ENCODE data around the gene RHOBTB3.

RHOBTB3 gene

DNA sequence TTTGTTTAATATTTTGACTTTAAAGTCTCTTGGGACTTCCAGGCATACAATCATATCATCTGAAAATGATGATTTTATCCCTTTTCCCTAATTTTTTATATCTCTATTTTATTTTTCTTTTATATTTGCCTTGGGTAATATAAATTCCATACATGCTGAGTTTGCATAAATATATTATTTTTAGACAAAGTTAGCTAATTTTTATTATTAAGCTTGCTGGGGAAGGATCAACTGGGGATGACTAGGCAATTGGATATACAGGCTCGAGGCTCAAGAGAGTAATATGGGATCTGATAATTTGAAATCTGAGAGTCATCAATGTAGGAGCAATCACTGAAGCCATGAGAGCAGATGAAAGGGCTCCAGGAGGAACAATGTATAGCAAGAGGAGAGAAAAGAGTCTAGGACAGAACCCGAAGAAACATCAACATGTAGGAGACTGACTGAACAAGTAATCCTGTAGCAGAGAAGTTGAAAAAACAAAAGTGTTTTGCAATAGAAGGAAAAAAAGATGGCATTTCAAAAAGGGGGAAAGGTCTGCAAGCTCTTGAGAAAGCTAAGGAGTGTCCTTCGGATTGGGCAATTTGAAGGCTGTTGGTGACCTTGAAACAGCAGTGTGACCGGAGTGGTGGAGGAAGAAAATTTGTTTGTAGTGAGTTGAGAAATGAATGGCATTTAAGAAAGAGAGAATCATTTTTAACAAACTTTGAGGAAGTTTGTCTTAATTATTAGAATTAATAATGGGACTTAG, 17.0 kb upstream of the RHOBTB3 start:
- H3K4me1 ChIP-seq (ENCODE audit: control extremely low read depth in 1 of 4, control insufficient read depth in 4 of 4, insufficient read depth in 4 of 4, low read length in 3 of 4) = peaks cover 7 to 20% (median 13%) of the 10 kb centered on the region in 4 experiments
- no peak overlapping the region for H3K4me3 ChIP-seq (ENCODE audit: control insufficient read depth in 1 of 7, extremely low read depth in 1 of 7, insufficient read depth in 4 of 7, low read depth in 2 of 7, low read length in 6 of 7)
- 100% methylated on average over 4 of the region's 4 CpGs for WGBS (ENCODE audit: insufficient coverage)
- no peaks in the 10 kb centered on the region for H3K36me3 ChIP-seq (ENCODE audit: control insufficient read depth in 4 of 4, insufficient read depth in 4 of 4, low read length in 3 of 4)
- no peak overlapping the region for H3K27ac ChIP-seq (ENCODE audit: insufficient read depth in 1 of 2, low read depth in 1 of 2, low read length in 2 of 2, poor library complexity in 1 of 2, severe bottlenecking in 2 of 2)
- no peak for DNase-seq
- POLR2A ChIA-PET = no interaction called here
- CTCF ChIA-PET = interaction anchor here (1.6 kb wide), 1 partner anchor 12 kb away, joined by 4 read pairs; no protein-coding TSS in a partner anchor
- no peaks in the 10 kb centered on the region for H3K9me3 ChIP-seq (ENCODE audit: control extremely low read depth in 1 of 5, control insufficient read depth in 4 of 5, insufficient read depth in 2 of 5, low read depth in 1 of 5, low read length in 4 of 5)
- no peaks in the 10 kb centered on the region for H3K27me3 ChIP-seq (replicated peaks in 2 of 5; ENCODE audit: control insufficient read depth in 4 of 5, insufficient read depth in 5 of 5, low read length in 4 of 5)

DNA sequence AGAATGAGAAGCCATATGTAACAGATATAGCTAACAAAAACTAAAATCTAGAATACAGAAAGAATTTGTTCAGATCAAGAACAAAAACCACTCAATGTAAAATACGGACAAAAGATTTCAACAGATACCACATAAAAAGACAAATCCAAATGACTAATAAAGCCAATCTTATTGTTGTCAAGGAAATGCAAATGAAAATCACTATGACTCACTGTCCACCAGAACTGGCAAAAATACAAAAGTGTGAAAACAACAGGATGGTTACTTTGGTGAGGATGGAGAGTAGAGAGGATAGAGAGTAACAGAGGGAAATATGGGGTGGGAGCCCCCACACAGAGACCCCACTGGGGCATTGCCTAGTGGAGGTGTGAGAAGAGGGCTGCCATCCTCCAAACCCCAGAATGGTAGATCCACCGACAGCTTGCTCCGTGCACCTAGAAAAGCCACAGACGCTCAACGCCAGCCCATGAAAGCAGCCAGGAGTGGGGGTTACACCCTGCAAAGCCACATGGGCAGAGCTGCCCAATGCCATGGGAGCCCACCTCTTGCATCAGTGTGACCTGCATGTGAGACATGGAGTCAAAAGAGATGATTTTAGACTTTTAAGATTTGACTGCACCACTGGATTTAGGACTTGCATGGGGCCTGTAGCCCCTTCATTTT, 15.2 kb upstream of the RHOBTB3 start:
- H3K27ac ChIP-seq (ENCODE audit: insufficient read depth in 1 of 2, low read depth in 1 of 2, low read length in 2 of 2, poor library complexity in 1 of 2, severe bottlenecking in 2 of 2) = no peak overlapping the region
- no peak overlapping the region for H3K4me3 ChIP-seq (ENCODE audit: control insufficient read depth in 1 of 7, extremely low read depth in 1 of 7, insufficient read depth in 4 of 7, low read depth in 2 of 7, low read length in 6 of 7)
- no peak for DNase-seq
- POLR2A ChIA-PET = no interaction called here
- 98% methylated on average over 4 of the region's 5 CpGs for WGBS (ENCODE audit: insufficient coverage)
- H3K27me3 ChIP-seq (replicated peaks in 2 of 5; ENCODE audit: control insufficient read depth in 4 of 5, insufficient read depth in 5 of 5, low read length in 4 of 5) = no peaks in the 10 kb centered on the region
- H3K36me3 ChIP-seq (ENCODE audit: control insufficient read depth in 4 of 4, insufficient read depth in 4 of 4, low read length in 3 of 4) = no peaks in the 10 kb centered on the region
- peaks cover 7 to 21% (median 13%) of the 10 kb centered on the region in 4 experiments for H3K4me1 ChIP-seq (ENCODE audit: control extremely low read depth in 1 of 4, control insufficient read depth in 4 of 4, insufficient read depth in 4 of 4, low read length in 3 of 4)
- no peaks in the 10 kb centered on the region for H3K9me3 ChIP-seq (ENCODE audit: control extremely low read depth in 1 of 5, control insufficient read depth in 4 of 5, insufficient read depth in 2 of 5, low read depth in 1 of 5, low read length in 4 of 5)
- CTCF ChIA-PET = no interaction called here

DNA sequence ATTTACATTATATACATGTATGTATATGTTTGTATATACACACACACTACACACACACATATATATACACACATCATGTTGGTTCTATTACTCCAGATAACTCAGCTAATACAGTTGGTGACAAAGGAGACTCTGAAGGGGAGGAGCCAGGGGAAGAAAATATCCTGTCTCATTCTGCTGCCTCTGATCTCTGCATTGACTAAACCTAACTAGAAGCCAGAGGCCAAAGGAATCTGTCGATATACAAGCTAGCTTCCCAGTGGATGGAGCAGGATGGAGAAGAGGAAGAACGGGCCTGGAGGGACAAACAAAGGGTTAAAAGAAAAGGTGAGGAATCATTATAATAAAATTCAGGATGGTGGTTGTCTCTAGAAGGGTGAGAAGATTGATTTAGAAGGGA, 13.7 kb upstream of the RHOBTB3 start:
- CTCF ChIA-PET = interaction anchor here (0.7 to 2.1 kb wide), 3 partner anchors 14 to 119 kb away, joined by 3 to 5 read pairs (median 4); no protein-coding TSS in a partner anchor
- H3K27ac ChIP-seq (ENCODE audit: insufficient read depth in 1 of 2, low read depth in 1 of 2, low read length in 2 of 2, poor library complexity in 1 of 2, severe bottlenecking in 2 of 2) = peak overlapping the region in 1 of 2 experiments; percentile 45
- no peaks in the 10 kb centered on the region for H3K36me3 ChIP-seq (ENCODE audit: control insufficient read depth in 4 of 4, insufficient read depth in 4 of 4, low read length in 3 of 4)
- 89% methylated on average over 2 of the region's 2 CpGs for WGBS (ENCODE audit: insufficient coverage)
- H3K4me3 ChIP-seq (ENCODE audit: control insufficient read depth in 1 of 7, extremely low read depth in 1 of 7, insufficient read depth in 4 of 7, low read depth in 2 of 7, low read length in 6 of 7) = no peak overlapping the region
- no peaks in the 10 kb centered on the region for H3K27me3 ChIP-seq (replicated peaks in 2 of 5; ENCODE audit: control insufficient read depth in 4 of 5, insufficient read depth in 5 of 5, low read length in 4 of 5)
- no peaks in the 10 kb centered on the region for H3K9me3 ChIP-seq (ENCODE audit: control extremely low read depth in 1 of 5, control insufficient read depth in 4 of 5, insufficient read depth in 2 of 5, low read depth in 1 of 5, low read length in 4 of 5)
- POLR2A ChIA-PET = no interaction called here
- H3K4me1 ChIP-seq (ENCODE audit: control extremely low read depth in 1 of 4, control insufficient read depth in 4 of 4, insufficient read depth in 4 of 4, low read length in 3 of 4) = peaks cover 7 to 25% (median 17%) of the 10 kb centered on the region in 4 experiments
- no peak for DNase-seq

DNA sequence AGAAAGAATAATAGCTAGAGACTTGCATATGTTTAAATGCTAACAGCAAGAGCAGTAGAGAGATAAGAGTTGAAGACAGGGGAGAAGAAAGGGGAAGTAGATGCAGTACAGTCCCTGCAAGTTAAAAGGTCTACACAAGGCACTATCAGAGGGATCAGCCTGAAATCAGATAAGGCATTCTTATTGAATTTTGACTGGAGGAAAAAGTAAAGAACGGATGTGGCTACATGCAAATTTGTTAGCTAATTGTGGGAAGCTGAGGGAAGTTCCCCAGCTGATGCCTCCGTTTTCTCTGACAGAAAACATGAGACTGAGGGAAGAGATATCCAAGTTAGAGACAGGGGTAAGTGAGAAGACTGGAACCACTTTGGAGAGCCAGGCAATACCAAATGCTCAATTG, 12.9 kb upstream of the RHOBTB3 start:
- DNase-seq = peak; percentile 78 to 90 (median 82)
- POLR2A ChIA-PET = no interaction called here
- CTCF ChIA-PET = interaction anchor here (0.7 to 2.1 kb wide), 3 partner anchors 14 to 118 kb away, joined by 3 to 5 read pairs (median 4); no protein-coding TSS in a partner anchor

DNA sequence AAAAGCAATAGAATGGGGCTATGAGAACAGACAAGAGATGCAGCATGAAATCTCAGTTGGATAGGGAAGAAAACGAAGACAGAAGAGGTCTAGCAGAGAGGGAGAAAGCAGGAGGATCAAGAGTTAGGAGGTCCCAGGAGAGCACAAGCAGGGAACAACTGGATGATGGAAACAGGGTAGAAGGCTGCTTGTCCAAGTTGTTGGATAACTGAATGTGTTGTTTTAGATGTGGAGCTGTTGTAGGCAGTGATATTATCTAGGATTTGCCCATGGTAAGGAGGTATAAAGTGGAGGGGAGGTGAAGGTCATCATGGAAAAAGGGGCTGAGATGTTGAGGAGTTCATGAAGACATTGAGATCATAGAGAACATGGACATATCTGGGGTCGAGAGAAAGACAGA, 12.4 kb upstream of the RHOBTB3 start:
- Histone ChIP-seq H3K4me3 (ENCODE audit: control insufficient read depth in 1 of 7, extremely low read depth in 1 of 7, insufficient read depth in 4 of 7, low read depth in 2 of 7, low read length in 6 of 7) (peak overlapping the region in 3 of 7 experiments; percentile 26 to 51 (median 47)), H3K9me3 (ENCODE audit: control extremely low read depth in 1 of 5, control insufficient read depth in 4 of 5, insufficient read depth in 2 of 5, low read depth in 1 of 5, low read length in 4 of 5) (no peaks in the 10 kb centered on the region), H3K27ac (ENCODE audit: insufficient read depth in 1 of 2, low read depth in 1 of 2, low read length in 2 of 2, poor library complexity in 1 of 2, severe bottlenecking in 2 of 2) (peak overlapping the region; percentile 9 to 21), H3K4me1 (ENCODE audit: control extremely low read depth in 1 of 4, control insufficient read depth in 4 of 4, insufficient read depth in 4 of 4, low read length in 3 of 4) (peaks cover 7 to 33% (median 24%) of the 10 kb centered on the region in 4 experiments), H3K36me3 (ENCODE audit: control insufficient read depth in 4 of 4, insufficient read depth in 4 of 4, low read length in 3 of 4) (no peaks in the 10 kb centered on the region), H3K27me3 (replicated peaks in 2 of 5; ENCODE audit: control insufficient read depth in 4 of 5, insufficient read depth in 5 of 5, low read length in 4 of 5) (no peaks in the 10 kb centered on the region)
- 85% methylated on average over 2 of the region's 2 CpGs for WGBS (ENCODE audit: insufficient coverage)
- no peak for DNase-seq
- CTCF ChIA-PET = interaction anchor here (1.2 to 2.1 kb wide), 2 partner anchors 48 to 118 kb away, joined by 3 to 5 read pairs; no protein-coding TSS in a partner anchor
- POLR2A ChIA-PET = no interaction called here

More for the DNA sequence above, 12.9 kb upstream of the RHOBTB3 start:
- 0% methylated on average over 2 of the region's 2 CpGs for WGBS (ENCODE audit: insufficient coverage)
- Histone ChIP-seq H3K27me3 (replicated peaks in 2 of 5; ENCODE audit: control insufficient read depth in 4 of 5, insufficient read depth in 5 of 5, low read length in 4 of 5) (no peaks in the 10 kb centered on the region), H3K4me1 (ENCODE audit: control extremely low read depth in 1 of 4, control insufficient read depth in 4 of 4, insufficient read depth in 4 of 4, low read length in 3 of 4) (peaks cover 7 to 27% (median 19%) of the 10 kb centered on the region in 4 experiments), H3K27ac (ENCODE audit: insufficient read depth in 1 of 2, low read depth in 1 of 2, low read length in 2 of 2, poor library complexity in 1 of 2, severe bottlenecking in 2 of 2) (peak overlapping the region; percentile 9 to 45), H3K4me3 (ENCODE audit: control insufficient read depth in 1 of 7, extremely low read depth in 1 of 7, insufficient read depth in 4 of 7, low read depth in 2 of 7, low read length in 6 of 7) (peak overlapping the region in 3 of 7 experiments; percentile 26 to 51 (median 47)), H3K9me3 (ENCODE audit: control extremely low read depth in 1 of 5, control insufficient read depth in 4 of 5, insufficient read depth in 2 of 5, low read depth in 1 of 5, low read length in 4 of 5) (no peaks in the 10 kb centered on the region), H3K36me3 (ENCODE audit: control insufficient read depth in 4 of 4, insufficient read depth in 4 of 4, low read length in 3 of 4) (no peaks in the 10 kb centered on the region)

DNA sequence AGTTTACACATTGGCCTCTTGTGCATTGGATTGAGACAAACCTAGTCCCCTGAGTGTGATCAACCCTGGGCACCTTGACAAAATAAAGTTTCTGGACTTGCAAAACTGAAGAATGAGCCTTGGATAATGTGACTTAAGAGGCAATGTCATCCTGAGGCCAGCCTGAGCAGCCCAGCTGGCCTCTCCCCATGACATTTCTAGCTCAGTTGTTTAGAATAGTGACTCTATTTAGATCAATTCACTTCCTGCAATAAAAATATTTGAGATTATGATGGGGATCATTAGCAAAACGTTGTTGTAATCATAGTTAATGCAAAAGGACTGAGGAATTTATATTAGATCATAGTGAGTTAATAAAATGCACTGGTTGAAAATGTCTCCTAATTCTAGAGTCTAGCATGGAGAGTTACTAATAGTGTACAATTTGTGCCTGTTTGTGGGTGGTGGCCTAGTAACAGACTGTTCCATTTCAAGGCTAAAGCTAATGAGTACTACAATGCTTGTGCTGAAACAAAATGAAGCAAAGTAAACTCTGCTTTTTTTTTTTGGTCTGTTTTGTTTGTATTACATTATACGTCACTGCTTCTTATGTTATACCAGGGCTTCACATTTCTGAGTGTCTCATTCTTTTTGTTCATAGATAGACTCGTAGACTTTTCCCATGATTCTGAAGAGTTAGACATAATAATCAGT, 10.9 kb upstream of the RHOBTB3 start:
- 90% methylated on average over 3 of the region's 3 CpGs for WGBS (ENCODE audit: insufficient coverage)
- no peak for DNase-seq
- Histone ChIP-seq H3K27ac (ENCODE audit: insufficient read depth in 1 of 2, low read depth in 1 of 2, low read length in 2 of 2, poor library complexity in 1 of 2, severe bottlenecking in 2 of 2) (no peak overlapping the region), H3K4me3 (ENCODE audit: control insufficient read depth in 1 of 7, extremely low read depth in 1 of 7, insufficient read depth in 4 of 7, low read depth in 2 of 7, low read length in 6 of 7) (no peak overlapping the region), H3K27me3 (replicated peaks in 2 of 5; ENCODE audit: control insufficient read depth in 4 of 5, insufficient read depth in 5 of 5, low read length in 4 of 5) (no peaks in the 10 kb centered on the region), H3K9me3 (ENCODE audit: control extremely low read depth in 1 of 5, control insufficient read depth in 4 of 5, insufficient read depth in 2 of 5, low read depth in 1 of 5, low read length in 4 of 5) (no peaks in the 10 kb centered on the region), H3K36me3 (ENCODE audit: control insufficient read depth in 4 of 4, insufficient read depth in 4 of 4, low read length in 3 of 4) (no peaks in the 10 kb centered on the region), H3K4me1 (ENCODE audit: control extremely low read depth in 1 of 4, control insufficient read depth in 4 of 4, insufficient read depth in 4 of 4, low read length in 3 of 4) (peaks cover 11 to 41% (median 28%) of the 10 kb centered on the region in 4 experiments)
- CTCF ChIA-PET = interaction anchor here (0.6 kb wide), 1 partner anchor 1443 kb away, joined by 3 read pairs; no protein-coding TSS in a partner anchor
- POLR2A ChIA-PET = no interaction called here

Measured in common myeloid progenitor, CD34-positive (primary cell).